Heart left ventricle (tissue), 13 donors: ENCODE data around the gene CEND1.

Experiments used
- POLR2A ChIP-seq, 2 donors: fragments of 450-650 bp; IDR thresholded peaks; one replicate each; pipeline ENCODE4 v1.6.1; 2017; ENCODE audit warnings: antibody characterized with exemption in 2 of 2, mild to moderate bottlenecking in 2 of 2, moderate library complexity in 2 of 2
- TF ChIP-seq, protein P1 (sequence below), 12 donors: fragments of 200-600 bp; sonication (generic) in 4 of 12; IDR thresholded peaks; one replicate each; pipeline versions ENCODE4 v1.5.0 to v1.8.0; 2018 to 2022; ENCODE audit warnings: antibody characterized with exemption in 12 of 12, mild to moderate bottlenecking in 5 of 12
- donor health status: ischemic (EF 13 %, LVEDD 7.1; RV severe dilation, severe dysfunction).
- donor health status: DM: no; HTN: yes; CAD: no.
- donor health status: DM: no; HTN: no; CAD: no.
- donor health status: ischemic (EF 25% LVEDD 6.9; RV normal size, moderate dysfunction).
- donor health status: ischemic (EF 25% LVEDD 5.7; RV mildly dilated, moderate dysfunction).
- donor health status: ischemic (EF 35%, LVEDD 5.7; RV mildly dilated, moderate dysfunction).
- donor health status: nonischemic (EF 11% LVEDD 7.7; RV severe dilation, severe dysfunction).
- donor health status: DM: yes; HTN: yes; CAD: no.
- donor health status: PGD.
- donor health status: ischemic (EF 29% LVEDD 5.4; RV normal size, mild dysfunction).
- donor health status: nonischemic (EF 23%, LVEDD 6.1; RV moderate dilation, normal function).

DNA sequence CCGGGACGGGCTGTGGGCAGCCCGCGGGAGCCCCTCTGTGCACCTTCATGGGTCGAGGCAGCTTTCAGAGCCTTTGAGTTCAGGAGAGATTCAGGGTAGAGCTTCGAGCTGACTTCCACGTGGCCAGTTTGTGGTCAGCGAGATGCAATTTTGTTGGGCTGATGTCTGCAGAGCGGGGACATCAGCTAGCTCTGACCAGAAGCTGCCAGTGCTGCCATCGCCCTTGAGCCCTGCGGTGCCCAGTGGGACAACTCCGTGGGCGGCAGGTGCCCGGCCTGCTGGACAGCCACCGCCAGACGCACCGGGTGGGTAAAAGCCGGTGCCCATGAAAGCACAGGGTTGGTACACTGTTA is 41.9 kb downstream of the CEND1 start:
- TF ChIP-seq, protein P1, sequence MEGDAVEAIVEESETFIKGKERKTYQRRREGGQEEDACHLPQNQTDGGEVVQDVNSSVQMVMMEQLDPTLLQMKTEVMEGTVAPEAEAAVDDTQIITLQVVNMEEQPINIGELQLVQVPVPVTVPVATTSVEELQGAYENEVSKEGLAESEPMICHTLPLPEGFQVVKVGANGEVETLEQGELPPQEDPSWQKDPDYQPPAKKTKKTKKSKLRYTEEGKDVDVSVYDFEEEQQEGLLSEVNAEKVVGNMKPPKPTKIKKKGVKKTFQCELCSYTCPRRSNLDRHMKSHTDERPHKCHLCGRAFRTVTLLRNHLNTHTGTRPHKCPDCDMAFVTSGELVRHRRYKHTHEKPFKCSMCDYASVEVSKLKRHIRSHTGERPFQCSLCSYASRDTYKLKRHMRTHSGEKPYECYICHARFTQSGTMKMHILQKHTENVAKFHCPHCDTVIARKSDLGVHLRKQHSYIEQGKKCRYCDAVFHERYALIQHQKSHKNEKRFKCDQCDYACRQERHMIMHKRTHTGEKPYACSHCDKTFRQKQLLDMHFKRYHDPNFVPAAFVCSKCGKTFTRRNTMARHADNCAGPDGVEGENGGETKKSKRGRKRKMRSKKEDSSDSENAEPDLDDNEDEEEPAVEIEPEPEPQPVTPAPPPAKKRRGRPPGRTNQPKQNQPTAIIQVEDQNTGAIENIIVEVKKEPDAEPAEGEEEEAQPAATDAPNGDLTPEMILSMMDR (IDR thresholded peaks at IDR 0.05) = no peak
- no peak for TF ChIP-seq POLR2A (IDR thresholded peaks at IDR 0.05)
